ENCODE data around the gene EDARADD. TPM values are rescaled to one million over a fixed set of nuclear protein-coding genes. Genes with fewer than 3 reads are reported as not detected.

Gene EDARADD
- total and polyA plus RNA-seq, 2 of the 13 experiments (the other 11 are each of a cell fraction or from before 2014, with no cell fraction given): 0.03 TPM; not detected in 1

DNA sequence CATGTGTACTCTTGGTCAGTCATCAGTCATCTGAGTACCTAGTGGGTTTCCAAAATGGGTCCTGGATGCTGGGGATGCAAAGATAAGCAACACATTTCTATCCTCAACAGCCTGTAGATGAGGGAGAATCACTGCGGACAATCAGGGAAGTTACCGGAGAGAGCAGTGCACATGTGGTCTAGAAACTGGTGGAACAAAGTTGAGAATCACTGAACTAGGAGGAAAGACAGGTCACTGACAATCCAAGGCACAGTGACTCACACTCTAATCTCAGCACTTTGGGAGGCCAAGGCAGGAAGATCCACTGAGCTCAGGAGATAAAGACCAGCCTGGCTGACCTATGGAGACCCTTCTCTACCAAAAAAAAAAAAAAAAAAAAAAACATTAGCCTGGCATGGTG lies 98.3 kb downstream of the EDARADD start:
- H3K4me1 ChIP-seq (ENCODE audit: insufficient read depth, low read length): peaks cover 74% of the 10 kb centered on the region

More for the DNA sequence above, 98.3 kb downstream of the EDARADD start:
- no peaks in the 10 kb centered on the region for H3K79me2 ChIP-seq (ENCODE audit: insufficient read depth, low read length)
- intact Hi-C loops (cut with micrococcal nuclease; ENCODE audit: unreplicated experiment): loop anchor here (5.0 kb wide), 2 partner anchors 95 to 210 kb away; partner anchors contain the start of gene ERO1B
- DNase-seq (ENCODE audit: low spot score) (no peak), FAIRE-seq (no peak), ATAC-seq (no peak)
- ChIA-PET POLR2A (interaction anchor here (0.6 to 3.4 kb wide), 9 partner anchors 11 to 316 kb away, joined by 3 to 42 read pairs (median 4); partner anchors contain the start of gene LGALS8), CTCF (ENCODE audit: low intra/inter-chr PET ratio, low total read pairs) (no interaction called here)
- peak overlapping the region; percentile 89 for H3K27ac ChIP-seq (ENCODE audit: extremely low read length, insufficient read depth, low read length)
- no peaks in the 10 kb centered on the region for H3K36me3 ChIP-seq (replicated peaks in 1 of 2; ENCODE audit: control insufficient read depth in 1 of 2, insufficient read depth in 2 of 2, low read length in 2 of 2)
- H4K20me1 ChIP-seq (ENCODE audit: insufficient read depth, low read length): no peaks in the 10 kb centered on the region
- H3K4me2 ChIP-seq (ENCODE audit: low read depth, low read length): peak overlapping the region; percentile 93
- H3K27me3 ChIP-seq (ENCODE audit: control insufficient read depth in 1 of 2, insufficient read depth in 2 of 2, low read length in 2 of 2): no peaks in the 10 kb centered on the region
- H3K9ac ChIP-seq (ENCODE audit: insufficient read depth, low read depth, low read length): peak overlapping the region; percentile 72
- no peak overlapping the region for H2AFZ ChIP-seq (ENCODE audit: low read length)
- H3K4me3 ChIP-seq (replicated peaks in 1 of 3; ENCODE audit: insufficient read depth in 1 of 3, low read depth in 2 of 3, low read length in 3 of 3): peak overlapping the region in 1 of 3 experiments; percentile 51; a peak in 1 of 6 replicates
- H3K9me3 ChIP-seq (ENCODE audit: low read length): no peaks in the 10 kb centered on the region
- 0 out of 2 replicates have a peak, but pooled peaks have one; percentile 1 for TF ChIP-seq ZNF362 (CRISPR knock-in tag; IDR thresholded peaks at IDR 0.05; ENCODE audit: borderline replicate concordance)
- TF ChIP-seq FOSL2 (CRISPR knock-in tag; IDR thresholded peaks at IDR 0.05): peak; percentile 78
- TF ChIP-seq MAX (IDR thresholded peaks at IDR 0.05): 0 out of 2 replicates have a peak, but pooled peaks have one; percentile 36
- TF ChIP-seq RFX5 (IDR thresholded peaks at IDR 0.05; ENCODE audit: low read depth, low read length): no peak
- TF ChIP-seq RARA (CRISPR knock-in tag; IDR thresholded peaks at IDR 0.05): peak; percentile 42
- no peak for TF ChIP-seq HNF4G (IDR thresholded peaks at IDR 0.05; ENCODE audit: borderline replicate concordance, low read depth, low read length)
- no peak for TF ChIP-seq HNF4G (CRISPR knock-in tag; IDR thresholded peaks at IDR 0.05; ENCODE audit: borderline replicate concordance, low read depth)
- TF ChIP-seq GMEB1 (CRISPR knock-in tag; IDR thresholded peaks at IDR 0.05; ENCODE audit: borderline replicate concordance): no peak
- TF ChIP-seq SOX13 (IDR thresholded peaks at IDR 0.05): no peak
- TF ChIP-seq SOX13 (CRISPR knock-in tag; conservative IDR thresholded peaks at IDR 0.05 in 1 of 2, IDR thresholded peaks at IDR 0.05 in 1 of 2): 0 out of 4 replicates have a peak, but pooled peaks of 1 of the 2 experiments have one; percentile 4
- no peak for TF ChIP-seq SNAPC2 (CRISPR knock-in tag; IDR thresholded peaks at IDR 0.05)
- TF ChIP-seq ZNF484 (CRISPR knock-in tag; IDR thresholded peaks at IDR 0.05; ENCODE audit: borderline replicate concordance, low read depth): no peak
- BruUV-seq (replicated peaks): no TSS peak
- WGBS (ENCODE audit: low lambda C conversion rate): 75% methylated on average over 2 of the region's 2 CpGs
- in situ Hi-C loops (cut with HindIII; ENCODE audit: extremely low pct_ligation_motif_present, low pct_unique_long_range_greater_than_20kb): loop anchor here (5.0 kb wide), 1 partner anchor 390 kb away; no protein-coding TSS in a partner anchor

Measured in HepG2 (cell line).